Measurements from ENCODE around the gene NIPBL. TPM values are rescaled to one million over a fixed set of nuclear protein-coding genes. Genes with fewer than 3 reads are reported as not detected.

Gene NIPBL
- total RNA-seq, 1 donor from 2014 or later = 29.6 TPM

GRCh38 chr5:36934740-36935356 is 58.3 kb downstream of the NIPBL start:
- TF ChIP-seq CTCF (IDR thresholded peaks at IDR 0.05) = no peak
- no peaks in the 10 kb centered on the region for H3K9me3 ChIP-seq
- peaks cover 0 to 11% of the 10 kb centered on the region in 2 donors for H3K4me1 ChIP-seq
- no peaks in the 10 kb centered on the region for H3K27me3 ChIP-seq
- intact Hi-C loops (cut with DNase I) = no loop called here
- H3K36me3 ChIP-seq = no peaks in the 10 kb centered on the region
- DNase-seq (ENCODE audit: low spot score in 2 of 2) = no peak
- H3K27ac ChIP-seq = no peak overlapping the region
- H3K4me3 ChIP-seq = no peak overlapping the region

- Histone ChIP-seq H3K9me3 (no peaks in the 10 kb centered on the region), H3K27ac (no peak overlapping the region), H3K36me3 (no peaks in the 10 kb centered on the region), H3K27me3 (no peaks in the 10 kb centered on the region), H3K4me3 (no peak overlapping the region), H3K4me1 (peaks cover 0 to 14% of the 10 kb centered on the region in 2 donors)
- TF ChIP-seq CTCF (IDR thresholded peaks at IDR 0.05) = no peak
- intact Hi-C loops (cut with DNase I) = no loop called here
- no peak for DNase-seq (ENCODE audit: low spot score in 2 of 2)
Observed at GRCh38 chr5:36935805-36936204, 59.2 kb downstream of the NIPBL start.

GRCh38 chr5:36936309-36936708 is 59.7 kb downstream of the NIPBL start:
- Histone ChIP-seq H3K4me3 (no peak overlapping the region), H3K27me3 (no peaks in the 10 kb centered on the region), H3K27ac (no peak overlapping the region), H3K4me1 (peaks cover 0 to 14% of the 10 kb centered on the region in 2 donors), H3K9me3 (no peaks in the 10 kb centered on the region), H3K36me3 (no peaks in the 10 kb centered on the region)
- DNase-seq (ENCODE audit: low spot score in 2 of 2) = no peak
- TF ChIP-seq CTCF (IDR thresholded peaks at IDR 0.05) = no peak
- intact Hi-C loops (cut with DNase I) = no loop called here

- intact Hi-C loops (cut with DNase I) = no loop called here
- no peaks in the 10 kb centered on the region for H3K36me3 ChIP-seq
- H3K9me3 ChIP-seq = no peaks in the 10 kb centered on the region
- DNase-seq (ENCODE audit: low spot score in 2 of 2) = no peak
- H3K4me1 ChIP-seq = peaks cover 0 to 14% of the 10 kb centered on the region in 2 donors
- no peak overlapping the region for H3K27ac ChIP-seq
- H3K27me3 ChIP-seq = no peaks in the 10 kb centered on the region
- no peak for TF ChIP-seq CTCF (IDR thresholded peaks at IDR 0.05)
- no peak overlapping the region for H3K4me3 ChIP-seq
Observed at GRCh38 chr5:36938129-36938528, 61.6 kb downstream of the NIPBL start.

GRCh38 chr5:36939969-36940858 is 63.6 kb downstream of the NIPBL start:
- Histone ChIP-seq H3K9me3 (no peaks in the 10 kb centered on the region), H3K27me3 (no peaks in the 10 kb centered on the region), H3K4me3 (no peak overlapping the region), H3K4me1 (peaks cover 0 to 14% of the 10 kb centered on the region in 2 donors), H3K27ac (no peak overlapping the region), H3K36me3 (no peaks in the 10 kb centered on the region)
- no peak for DNase-seq (ENCODE audit: low spot score in 2 of 2)
- intact Hi-C loops (cut with DNase I) = no loop called here
- no peak for TF ChIP-seq CTCF (IDR thresholded peaks at IDR 0.05)

All from ascending aorta (tissue), 2 donors.